Skeletal muscle satellite cell (primary cell): ENCODE data around the gene EXOC1.

Experiments
- H3K27me3 ChIP-seq: 2 replicates; pipeline ENCODE4 v1.7.0; 2013; ENCODE audit warnings: low read length; ENCODE audit not compliant: control insufficient read depth, insufficient read depth
- H3K36me3 ChIP-seq: 2 replicates; pipeline ENCODE4 v1.7.0; 2013; ENCODE audit warnings: mild to moderate bottlenecking, control low read depth, low read length; ENCODE audit not compliant: insufficient read depth
- H3K4me1 ChIP-seq: 2 replicates; pipeline ENCODE4 v1.7.0; 2013; ENCODE audit warnings: low read length; ENCODE audit not compliant: control insufficient read depth, insufficient read depth
- H3K4me2 ChIP-seq: 2 replicates; pipeline ENCODE4 v1.7.0; 2013; ENCODE audit warnings: mild to moderate bottlenecking, low read length
- H3K4me3 ChIP-seq: 2 replicates; pipeline ENCODE4 v1.7.0; 2013; ENCODE audit warnings: low read length
- H3K9ac ChIP-seq: 2 replicates; pipeline ENCODE4 v1.7.0; 2013; ENCODE audit warnings: mild to moderate bottlenecking, low read depth, low read length, moderate library complexity
- H3K9me3 ChIP-seq: replicated peaks from 2 replicates; pipeline ENCODE4 v1.7.0; 2013; ENCODE audit warnings: mild to moderate bottlenecking, control low read depth, low read length

The EXOC1 gene

GRCh38 chr4:55910140-55910539, 56.7 kb downstream of the EXOC1 start:
- H3K27me3 ChIP-seq, result no peaks in the 10 kb centered on the region
- H3K9ac ChIP-seq, result no peak overlapping the region
- peaks cover 4% of the 10 kb centered on the region for H3K36me3 ChIP-seq
- H3K4me3 ChIP-seq, result no peak overlapping the region
- H3K9me3 ChIP-seq, result no peaks in the 10 kb centered on the region
- H3K4me2 ChIP-seq, result no peak overlapping the region
- no peaks in the 10 kb centered on the region for H3K4me1 ChIP-seq

- H3K9ac ChIP-seq, result no peak overlapping the region
- H3K4me2 ChIP-seq, result no peak overlapping the region
- no peaks in the 10 kb centered on the region for H3K9me3 ChIP-seq
- H3K27me3 ChIP-seq, result no peaks in the 10 kb centered on the region
- no peaks in the 10 kb centered on the region for H3K4me1 ChIP-seq
- H3K36me3 ChIP-seq, result no peaks in the 10 kb centered on the region
- no peak overlapping the region for H3K4me3 ChIP-seq
Observed at GRCh38 chr4:55912249-55912648, 58.8 kb downstream of the EXOC1 start.

- Histone ChIP-seq H3K36me3 (no peaks in the 10 kb centered on the region), H3K27me3 (no peaks in the 10 kb centered on the region), H3K9ac (no peak overlapping the region), H3K4me2 (peak overlapping the region; percentile 50), H3K4me1 (peaks cover 13% of the 10 kb centered on the region), H3K4me3 (no peak overlapping the region), H3K9me3 (no peaks in the 10 kb centered on the region)
Observed at GRCh38 chr4:55920571-55920970, 67.1 kb downstream of the EXOC1 start.

GRCh38 chr4:55921093-55921492, 67.6 kb downstream of the EXOC1 start:
- Histone ChIP-seq H3K27me3 (no peaks in the 10 kb centered on the region), H3K36me3 (no peaks in the 10 kb centered on the region), H3K4me1 (peaks cover 13% of the 10 kb centered on the region), H3K4me3 (no peak overlapping the region), H3K9me3 (no peaks in the 10 kb centered on the region), H3K9ac (no peak overlapping the region), H3K4me2 (peak overlapping the region; percentile 50)

GRCh38 chr4:55925241-55925640, 71.8 kb downstream of the EXOC1 start:
- H3K9me3 ChIP-seq, result no peaks in the 10 kb centered on the region
- no peaks in the 10 kb centered on the region for H3K27me3 ChIP-seq
- no peaks in the 10 kb centered on the region for H3K36me3 ChIP-seq
- no peak overlapping the region for H3K9ac ChIP-seq
- peaks cover 12% of the 10 kb centered on the region for H3K4me1 ChIP-seq
- H3K4me3 ChIP-seq, result no peak overlapping the region
- H3K4me2 ChIP-seq, result no peak overlapping the region

GRCh38 chr4:55926610-55927009, 73.2 kb downstream of the EXOC1 start:
- H3K9me3 ChIP-seq, result no peaks in the 10 kb centered on the region
- H3K4me2 ChIP-seq, result no peak overlapping the region
- no peaks in the 10 kb centered on the region for H3K27me3 ChIP-seq
- H3K36me3 ChIP-seq, result no peaks in the 10 kb centered on the region
- H3K4me1 ChIP-seq, result peaks cover 2% of the 10 kb centered on the region
- H3K4me3 ChIP-seq, result no peak overlapping the region
- no peak overlapping the region for H3K9ac ChIP-seq

- no peaks in the 10 kb centered on the region for H3K9me3 ChIP-seq
- no peaks in the 10 kb centered on the region for H3K36me3 ChIP-seq
- H3K4me1 ChIP-seq, result peaks cover 9% of the 10 kb centered on the region
- no peak overlapping the region for H3K4me2 ChIP-seq
- H3K4me3 ChIP-seq, result no peak overlapping the region
- no peaks in the 10 kb centered on the region for H3K27me3 ChIP-seq
- H3K9ac ChIP-seq, result no peak overlapping the region
Observed at GRCh38 chr4:55927803-55928437, 74.5 kb downstream of the EXOC1 start.

GRCh38 chr4:55928846-55929245, 75.4 kb downstream of the EXOC1 start:
- no peak overlapping the region for H3K4me2 ChIP-seq
- H3K27me3 ChIP-seq, result no peaks in the 10 kb centered on the region
- no peak overlapping the region for H3K4me3 ChIP-seq
- no peaks in the 10 kb centered on the region for H3K36me3 ChIP-seq
- H3K9me3 ChIP-seq, result no peaks in the 10 kb centered on the region
- H3K4me1 ChIP-seq, result peaks cover 9% of the 10 kb centered on the region
- no peak overlapping the region for H3K9ac ChIP-seq

- Histone ChIP-seq H3K9me3 (no peaks in the 10 kb centered on the region), H3K4me1 (peaks cover 9% of the 10 kb centered on the region), H3K4me3 (no peak overlapping the region), H3K9ac (no peak overlapping the region), H3K4me2 (no peak overlapping the region), H3K36me3 (no peaks in the 10 kb centered on the region), H3K27me3 (no peaks in the 10 kb centered on the region)
Observed at GRCh38 chr4:55931043-55931442, 77.6 kb downstream of the EXOC1 start.

GRCh38 chr4:55931833-55932232, 78.4 kb downstream of the EXOC1 start:
- H3K4me2 ChIP-seq, result no peak overlapping the region
- H3K4me3 ChIP-seq, result no peak overlapping the region
- no peaks in the 10 kb centered on the region for H3K27me3 ChIP-seq
- no peak overlapping the region for H3K9ac ChIP-seq
- H3K36me3 ChIP-seq, result no peaks in the 10 kb centered on the region
- peaks cover 9% of the 10 kb centered on the region for H3K4me1 ChIP-seq
- no peaks in the 10 kb centered on the region for H3K9me3 ChIP-seq

- Histone ChIP-seq H3K9me3 (no peaks in the 10 kb centered on the region), H3K27me3 (no peaks in the 10 kb centered on the region), H3K36me3 (no peaks in the 10 kb centered on the region), H3K4me2 (no peak overlapping the region), H3K9ac (no peak overlapping the region), H3K4me1 (peaks cover 9% of the 10 kb centered on the region), H3K4me3 (no peak overlapping the region)
Observed at GRCh38 chr4:55932511-55932910, 79.1 kb downstream of the EXOC1 start.

- Histone ChIP-seq H3K27me3 (no peaks in the 10 kb centered on the region), H3K4me3 (no peak overlapping the region), H3K4me2 (no peak overlapping the region), H3K9me3 (no peaks in the 10 kb centered on the region), H3K4me1 (peaks cover 9% of the 10 kb centered on the region), H3K36me3 (no peaks in the 10 kb centered on the region), H3K9ac (no peak overlapping the region)
Observed at GRCh38 chr4:55933611-55934010, 80.2 kb downstream of the EXOC1 start.
